ENCODE data around the gene FTSJ1. TPM values are rescaled to one million over a fixed set of nuclear protein-coding genes. Genes with fewer than 3 reads are reported as not detected.

Gene FTSJ1
- total RNA-seq, 1 experiment from 2014 or later: 122 TPM

GRCh38 chrX:48461830-48462229 lies 14.2 kb upstream of the FTSJ1 start:
- H3K4me1 ChIP-seq (replicated peaks): peaks cover 9% of the 10 kb centered on the region; the same call in 1 of the 2 replicates
- H3K36me3 ChIP-seq: no peaks in the 10 kb centered on the region
- no peak overlapping the region for H3K27ac ChIP-seq
- no peak for DNase-seq (ENCODE audit: low read depth in 1 of 2, low spot score in 2 of 2)
- no peaks in the 10 kb centered on the region for H3K9me3 ChIP-seq (replicated peaks)
- no peak overlapping the region for H3K4me3 ChIP-seq
- no peaks in the 10 kb centered on the region for H3K27me3 ChIP-seq (replicated peaks)

- peak in 1 of 2 experiments; percentile 21 for DNase-seq (ENCODE audit: low read depth in 1 of 2, low spot score in 2 of 2)
- H3K27me3 ChIP-seq (replicated peaks): no peaks in the 10 kb centered on the region
- peaks cover 9% of the 10 kb centered on the region; the same call in 1 of the 2 replicates for H3K4me1 ChIP-seq (replicated peaks)
- H3K9me3 ChIP-seq (replicated peaks): no peaks in the 10 kb centered on the region
- H3K4me3 ChIP-seq: no peak overlapping the region
- H3K27ac ChIP-seq: no peak overlapping the region
- no peaks in the 10 kb centered on the region for H3K36me3 ChIP-seq
Measured at GRCh38 chrX:48465336-48465933, 10.6 kb upstream of the FTSJ1 start.

DNA sequence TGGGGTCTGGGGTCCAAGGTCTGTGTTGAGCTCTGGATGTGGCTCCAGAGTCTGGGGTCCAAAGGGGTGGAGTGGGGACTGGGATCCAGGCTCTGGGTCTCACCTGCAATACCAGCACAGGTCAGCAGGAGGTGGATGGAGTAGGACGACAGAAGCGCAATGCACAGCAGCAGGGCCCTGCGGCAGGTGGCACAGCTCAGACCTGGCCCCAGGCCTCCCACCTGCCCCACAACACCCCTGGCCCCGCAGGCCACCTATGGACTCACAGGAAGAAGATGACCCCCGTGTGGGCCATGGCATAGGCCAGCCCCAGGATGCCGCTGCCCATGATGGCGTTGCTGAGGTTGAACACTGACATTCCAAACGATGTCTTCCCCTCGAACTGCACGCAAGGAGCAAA lies 9.3 kb upstream of the FTSJ1 start:
- Histone ChIP-seq H3K4me3 (no peak overlapping the region), H3K27me3 (replicated peaks) (no peaks in the 10 kb centered on the region), H3K9me3 (replicated peaks) (no peaks in the 10 kb centered on the region), H3K4me1 (replicated peaks) (peaks cover 9% of the 10 kb centered on the region; the same call in 1 of the 2 replicates), H3K27ac (no peak overlapping the region), H3K36me3 (no peaks in the 10 kb centered on the region)
- no peak for DNase-seq (ENCODE audit: low read depth in 1 of 2, low spot score in 2 of 2)

DNA sequence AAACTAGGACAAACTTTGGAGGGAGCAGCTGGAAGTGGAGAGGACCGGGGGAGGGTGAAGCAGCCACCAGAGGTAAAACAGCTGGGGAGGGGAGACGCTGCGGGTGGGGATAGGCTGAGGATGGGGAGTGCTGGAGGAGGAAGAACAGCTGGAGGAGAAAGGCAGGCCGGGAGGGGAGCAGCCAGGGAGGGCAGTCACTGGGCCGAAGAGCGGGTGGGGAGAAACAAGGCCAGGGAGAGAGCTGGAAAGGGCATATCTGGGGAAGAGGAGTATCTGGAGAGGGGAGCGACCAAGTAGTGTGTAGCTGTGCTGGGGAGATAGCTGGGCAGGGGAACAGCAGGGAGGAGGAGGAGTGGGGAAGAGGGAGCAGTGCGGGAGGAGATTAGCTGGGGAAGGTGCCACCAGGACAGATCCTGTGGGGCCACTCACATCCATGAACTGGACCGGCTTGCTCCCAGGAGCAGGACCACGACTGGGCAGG lies 8.7 kb upstream of the FTSJ1 start:
- no peak for DNase-seq (ENCODE audit: low read depth in 1 of 2, low spot score in 2 of 2)
- Histone ChIP-seq H3K4me3 (no peak overlapping the region), H3K4me1 (replicated peaks) (peaks cover 9% of the 10 kb centered on the region; the same call in 1 of the 2 replicates), H3K27me3 (replicated peaks) (no peaks in the 10 kb centered on the region), H3K36me3 (no peaks in the 10 kb centered on the region), H3K27ac (no peak overlapping the region), H3K9me3 (replicated peaks) (no peaks in the 10 kb centered on the region)

DNA sequence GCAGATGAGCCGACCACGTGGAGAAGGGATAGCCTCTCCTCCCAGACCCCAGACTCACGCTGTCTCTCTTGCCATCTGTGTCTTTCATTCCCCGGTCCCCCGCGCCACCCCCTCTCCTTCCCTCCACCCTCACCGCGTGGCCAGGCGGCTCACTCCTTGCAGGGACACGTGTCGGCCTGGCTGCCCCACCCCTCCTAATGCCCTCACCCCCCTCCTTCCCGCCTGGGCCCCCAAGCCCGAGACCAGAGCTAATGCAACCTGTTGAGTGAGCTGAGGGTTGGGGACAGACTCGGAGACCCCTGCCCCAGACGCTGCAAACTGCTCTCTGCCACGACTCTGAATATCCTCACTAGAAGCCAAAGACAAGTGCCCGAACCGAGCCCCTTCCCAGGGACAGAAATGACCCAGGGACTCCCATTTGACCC lies 7.7 kb upstream of the FTSJ1 start:
- Histone ChIP-seq H3K27me3 (replicated peaks) (no peaks in the 10 kb centered on the region), H3K27ac (no peak overlapping the region), H3K9me3 (replicated peaks) (no peaks in the 10 kb centered on the region), H3K4me1 (replicated peaks) (peaks cover 9% of the 10 kb centered on the region; the same call in 1 of the 2 replicates), H3K36me3 (no peaks in the 10 kb centered on the region), H3K4me3 (no peak overlapping the region)
- no peak for DNase-seq (ENCODE audit: low read depth in 1 of 2, low spot score in 2 of 2)

- no peak for DNase-seq (ENCODE audit: low read depth in 1 of 2, low spot score in 2 of 2)
- no peaks in the 10 kb centered on the region for H3K36me3 ChIP-seq
- H3K4me3 ChIP-seq: no peak overlapping the region
- H3K27me3 ChIP-seq (replicated peaks): no peaks in the 10 kb centered on the region
- H3K4me1 ChIP-seq (replicated peaks): peaks cover 9% of the 10 kb centered on the region; the same call in 1 of the 2 replicates
- no peak overlapping the region for H3K27ac ChIP-seq
- H3K9me3 ChIP-seq (replicated peaks): no peaks in the 10 kb centered on the region
Measured at GRCh38 chrX:48468693-48469691, 7.0 kb upstream of the FTSJ1 start.

- Histone ChIP-seq H3K9me3 (replicated peaks) (no peaks in the 10 kb centered on the region), H3K27ac (no peak within 1 kb of the TSS), H3K4me1 (replicated peaks) (peaks cover 8% of the 10 kb centered on the region; the same call in 1 of the 2 replicates), H3K36me3 (no peaks in the 10 kb centered on the region), H3K27me3 (replicated peaks) (no peaks in the 10 kb centered on the region), H3K4me3 (no peak within 1 kb of the TSS)
- no peak for DNase-seq (ENCODE audit: low read depth in 1 of 2, low spot score in 2 of 2)
Measured at GRCh38 chrX:48470110-48470832, 5.7 kb upstream of the FTSJ1 start, which contains the start of gene SLC38A5. Gene SLC38A5, minus strand, starts transcription at chrX:48470260. Its CDS starts 2,336 bp downstream, at chrX:48467924.

DNA sequence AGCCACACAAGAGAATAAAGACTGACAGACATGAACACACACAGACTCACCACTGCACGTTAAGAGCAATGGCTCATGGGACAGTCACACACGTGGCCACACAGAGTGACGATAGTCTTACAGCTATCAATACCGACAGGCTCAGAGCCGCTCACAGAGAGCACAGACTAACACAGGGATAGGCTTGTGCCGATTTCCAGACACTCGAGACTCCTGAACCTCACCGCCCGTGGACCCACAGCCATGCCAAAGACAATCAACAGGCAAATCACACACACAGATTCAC lies 5.2 kb upstream of the FTSJ1 start:
- Histone ChIP-seq H3K36me3 (no peaks in the 10 kb centered on the region), H3K4me3 (no peak overlapping the region), H3K9me3 (replicated peaks) (no peaks in the 10 kb centered on the region), H3K27ac (no peak overlapping the region), H3K4me1 (replicated peaks) (0 out of 2 replicates have a peak, but pooled peaks cover 4% of the 10 kb centered on the region), H3K27me3 (replicated peaks) (no peaks in the 10 kb centered on the region)
- no peak for DNase-seq (ENCODE audit: low read depth in 1 of 2, low spot score in 2 of 2)

GRCh38 chrX:48471504-48471903 lies 4.5 kb upstream of the FTSJ1 start:
- H3K27ac ChIP-seq: no peak overlapping the region
- no peaks in the 10 kb centered on the region for H3K27me3 ChIP-seq (replicated peaks)
- 0 out of 2 replicates have a peak, but pooled peaks cover 4% of the 10 kb centered on the region for H3K4me1 ChIP-seq (replicated peaks)
- no peak overlapping the region for H3K4me3 ChIP-seq
- no peak for DNase-seq (ENCODE audit: low read depth in 1 of 2, low spot score in 2 of 2)
- no peaks in the 10 kb centered on the region for H3K36me3 ChIP-seq
- no peaks in the 10 kb centered on the region for H3K9me3 ChIP-seq (replicated peaks)

DNA sequence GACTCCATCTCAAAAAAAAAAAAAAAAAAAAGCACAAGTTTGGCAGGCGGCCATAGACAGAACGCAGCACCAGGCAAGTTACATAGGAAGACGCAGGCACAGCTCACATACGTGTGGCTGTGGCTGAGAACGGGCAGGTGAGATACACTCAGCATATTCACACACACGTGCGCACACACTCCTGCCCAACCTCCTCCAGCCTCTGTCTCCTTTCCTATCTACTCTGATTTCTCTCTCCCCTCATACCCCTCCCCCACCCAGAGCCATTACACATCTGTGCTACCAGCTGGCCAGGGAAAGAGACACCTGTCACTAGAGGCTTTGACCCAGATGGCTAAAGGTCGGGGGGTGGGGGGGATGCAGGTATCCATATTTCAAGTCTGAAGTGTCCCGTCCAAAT lies 3.8 kb upstream of the FTSJ1 start:
- Histone ChIP-seq H3K4me3 (no peak overlapping the region), H3K27me3 (replicated peaks) (no peaks in the 10 kb centered on the region), H3K9me3 (replicated peaks) (no peaks in the 10 kb centered on the region), H3K36me3 (0 out of 2 replicates have a peak, but pooled peaks cover 2% of the 10 kb centered on the region), H3K4me1 (replicated peaks) (peaks cover 5% of the 10 kb centered on the region; the same call in 1 of the 2 replicates), H3K27ac (no peak overlapping the region)
- DNase-seq (ENCODE audit: low read depth in 1 of 2, low spot score in 2 of 2): no peak

DNA sequence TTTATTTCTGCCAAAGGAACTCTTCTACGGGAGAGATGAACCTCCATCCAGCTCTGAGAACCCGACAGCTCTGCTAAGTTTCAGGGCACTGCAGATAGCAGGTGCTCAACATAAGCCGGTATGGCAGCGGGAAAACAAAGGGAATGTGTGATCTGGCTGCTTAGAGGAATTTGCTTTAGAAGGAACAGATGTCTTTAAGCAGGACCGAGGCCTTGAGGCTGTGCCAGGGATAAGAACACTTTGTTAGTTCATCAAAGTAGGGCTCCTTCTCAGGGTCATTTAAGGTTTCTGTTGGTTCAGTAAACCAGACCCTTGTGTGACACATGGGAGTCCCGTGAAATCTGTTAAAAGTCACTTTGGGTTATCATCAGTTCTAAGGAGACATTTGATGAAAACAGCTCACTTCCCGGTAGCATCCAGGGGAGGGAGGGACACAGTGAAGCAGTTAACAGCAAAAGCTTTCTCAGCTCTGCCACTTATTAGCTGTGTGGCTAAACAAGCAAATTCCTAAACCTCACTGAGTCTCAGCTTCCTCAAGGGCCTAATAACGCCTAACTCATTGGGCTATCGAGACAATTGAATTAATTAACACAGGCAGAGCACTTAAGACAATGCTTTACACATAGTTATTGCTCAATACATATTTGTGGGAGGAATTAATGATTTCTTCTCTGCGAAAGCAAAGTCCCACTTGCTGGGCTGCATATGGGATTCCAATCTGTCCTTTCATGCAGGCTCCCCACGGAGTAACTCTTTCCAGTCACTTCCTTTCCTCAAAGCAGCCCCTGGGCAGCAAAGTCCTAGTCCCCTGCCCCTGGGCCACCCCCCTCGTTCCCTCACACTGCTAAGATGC lies 2.9 kb upstream of the FTSJ1 start:
- Histone ChIP-seq H3K4me1 (replicated peaks) (peaks cover 8% of the 10 kb centered on the region; the same call in 1 of the 2 replicates), H3K27ac (no peak overlapping the region)

DNA sequence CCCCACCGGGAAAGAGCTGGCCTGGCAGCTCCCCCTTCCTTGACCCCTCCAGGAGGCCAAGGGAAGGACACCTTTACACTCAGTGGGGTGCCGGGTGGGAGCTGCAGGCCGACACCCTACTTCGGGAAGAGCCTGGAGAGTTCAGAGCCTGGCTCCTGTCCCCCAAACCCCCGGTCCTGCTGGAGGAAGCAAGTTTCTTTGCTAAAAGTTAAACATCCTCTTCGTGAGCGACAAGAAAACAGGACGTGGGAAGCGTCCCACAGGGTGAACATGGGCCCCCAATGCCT lies 2.4 kb upstream of the FTSJ1 start:
- no peaks in the 10 kb centered on the region for H3K9me3 ChIP-seq (replicated peaks)
- H3K27ac ChIP-seq: no peak overlapping the region
- H3K27me3 ChIP-seq (replicated peaks): no peaks in the 10 kb centered on the region
- no peak overlapping the region for H3K4me3 ChIP-seq
- H3K36me3 ChIP-seq: 0 out of 2 replicates have a peak, but pooled peaks cover 4% of the 10 kb centered on the region
- peaks cover 8% of the 10 kb centered on the region; the same call in 1 of the 2 replicates for H3K4me1 ChIP-seq (replicated peaks)
- DNase-seq (ENCODE audit: low read depth in 1 of 2, low spot score in 2 of 2): no peak

More for the DNA sequence above, 2.9 kb upstream of the FTSJ1 start:
- no peak for DNase-seq (ENCODE audit: low read depth in 1 of 2, low spot score in 2 of 2)
- Histone ChIP-seq H3K27me3 (replicated peaks) (no peaks in the 10 kb centered on the region), H3K9me3 (replicated peaks) (no peaks in the 10 kb centered on the region), H3K36me3 (0 out of 2 replicates have a peak, but pooled peaks cover 4% of the 10 kb centered on the region), H3K4me3 (no peak overlapping the region)

DNA sequence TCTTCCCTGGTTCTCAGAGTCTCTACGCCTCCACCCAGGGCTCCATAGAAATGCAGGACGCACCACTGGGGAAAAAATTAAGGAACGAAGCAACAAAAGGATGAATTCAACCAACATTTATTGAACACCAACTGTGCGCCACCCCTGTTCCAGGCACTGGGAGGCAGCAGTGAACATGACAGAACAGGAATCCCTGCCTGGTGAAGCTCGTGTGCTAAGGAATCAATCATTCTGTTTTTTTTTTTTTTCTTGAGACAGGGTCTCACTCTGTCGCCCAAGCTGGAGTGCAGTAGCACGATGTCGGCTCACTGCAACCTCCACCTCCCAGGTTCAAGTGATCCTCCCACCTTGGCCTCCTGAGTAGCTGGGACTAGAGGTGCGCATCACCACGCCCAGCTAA lies 1.9 kb upstream of the FTSJ1 start:
- peaks cover 8% of the 10 kb centered on the region; the same call in 1 of the 2 replicates for H3K4me1 ChIP-seq (replicated peaks)
- no peaks in the 10 kb centered on the region for H3K9me3 ChIP-seq (replicated peaks)
- H3K27ac ChIP-seq: no peak overlapping the region
- H3K27me3 ChIP-seq (replicated peaks): no peaks in the 10 kb centered on the region
- H3K36me3 ChIP-seq: peaks cover 5% of the 10 kb centered on the region; the same call in 1 of the 2 replicates
- DNase-seq (ENCODE audit: low read depth in 1 of 2, low spot score in 2 of 2): no peak
- no peak overlapping the region for H3K4me3 ChIP-seq
